Gastrocnemius medialis (tissue), 4 donors: ENCODE results near the gene PRDX5. TPM values are rescaled to one million over a fixed set of nuclear protein-coding genes. Genes with fewer than 3 reads are reported as not detected.

ENCODE experiments used
- ATAC-seq, 2 donors: fragments of 150-250 bp; one replicate each; pipeline ENCODE4 v1.9.1; 2016
- DNase-seq, 2 donors: peaks; one replicate each; pipeline ENCODE4 v3.0.0-alpha.2; 2019
- H3K27ac ChIP-seq, 4 donors: fragments of 200-600 bp; sonication (generic); 1 replicate in 1 of 4; 2 replicates in 3 of 4; pipeline ENCODE4 v1.5.1; 2016 to 2018; ENCODE audit warnings: mild to moderate bottlenecking in 2 of 4, moderate library complexity in 1 of 4
- H3K27me3 ChIP-seq, 3 donors: fragments of 200-600 bp; sonication (generic) in 2 of 3; 1 replicate in 1 of 3; 2 replicates in 2 of 3; pipeline versions ENCODE4 v1.5.1 to v1.6.0; 2016 to 2019; ENCODE audit warnings: mild to moderate bottlenecking in 1 of 3, moderate library complexity in 1 of 3
- H3K36me3 ChIP-seq, 2 donors: fragments of 200-600 bp; sonication (generic) in 1 of 2; one replicate each; pipeline ENCODE4 v1.5.1; 2017 to 2018
- H3K4me1 ChIP-seq, 2 donors: fragments of 200-600 bp; sonication (generic) in 1 of 2; one replicate each; pipeline ENCODE4 v1.5.1; 2016 to 2017; ENCODE audit warnings: mild to moderate bottlenecking in 2 of 2
- H3K4me3 ChIP-seq, 4 donors: fragments of 200-600 bp; sonication (generic) in 3 of 4; 1 replicate in 1 of 4; 2 replicates in 3 of 4; pipeline ENCODE4 v1.5.1; 2016 to 2019; ENCODE audit warnings: mild to moderate bottlenecking in 2 of 4
- H3K9me3 ChIP-seq, 3 donors: fragments of 200-600 bp; sonication (generic) in 2 of 3; 1 replicate in 1 of 3; 2 replicates in 2 of 3; pipeline ENCODE4 v1.5.1; 2016 to 2019
- POLR2A ChIP-seq, 2 donors: fragments of 450-650 bp; IDR thresholded peaks; one replicate each; pipeline ENCODE4 v1.6.1; 2017; ENCODE audit warnings: antibody characterized with exemption in 2 of 2, mild to moderate bottlenecking in 2 of 2, moderate library complexity in 2 of 2
- in situ Hi-C, 4 donors: fragments of 200-750 bp; cut with MboI; loops; one replicate each; pipeline versions ENCODE4 v1.15.0 to v1.8.0; 2017; ENCODE audit warnings: low sequenced_read_pairs in 4 of 4
- intact Hi-C: fragments of 100-400 bp; cut with DNase I; formaldehyde crosslinking; loops from one replicate; pipeline ENCODE4 v1.15.1; 2023; ENCODE audit warnings: low total_unique reads
- total RNA-seq, 4 donors: library from RNA; depleted of rRNA; stranded (reverse); fragments of >200 nt; gene quantifications; one replicate each; pipeline versions ENCODE4 v1.1.0 to v1.2.3, GENCODE V29; 2016
- TF ChIP-seq, protein P1 (sequence below), 5 experiments: fragments of 450-650 bp in 3 of 5; fragments of 200-600 bp in 2 of 5; sonication (generic) in 2 of 5; IDR thresholded peaks in 4 of 5; conservative IDR thresholded peaks in 1 of 5; 1 replicate in 4 of 5; 2 replicates in 1 of 5; pipeline ENCODE4 v1.5.1; 2016 to 2019; ENCODE audit warnings: antibody characterized with exemption in 5 of 5, mild to moderate bottlenecking in 3 of 5, moderate library complexity in 3 of 5

The PRDX5 gene
- total RNA-seq, 4 donors from 2014 or later: 170 to 257 (median 219) TPM

DNA sequence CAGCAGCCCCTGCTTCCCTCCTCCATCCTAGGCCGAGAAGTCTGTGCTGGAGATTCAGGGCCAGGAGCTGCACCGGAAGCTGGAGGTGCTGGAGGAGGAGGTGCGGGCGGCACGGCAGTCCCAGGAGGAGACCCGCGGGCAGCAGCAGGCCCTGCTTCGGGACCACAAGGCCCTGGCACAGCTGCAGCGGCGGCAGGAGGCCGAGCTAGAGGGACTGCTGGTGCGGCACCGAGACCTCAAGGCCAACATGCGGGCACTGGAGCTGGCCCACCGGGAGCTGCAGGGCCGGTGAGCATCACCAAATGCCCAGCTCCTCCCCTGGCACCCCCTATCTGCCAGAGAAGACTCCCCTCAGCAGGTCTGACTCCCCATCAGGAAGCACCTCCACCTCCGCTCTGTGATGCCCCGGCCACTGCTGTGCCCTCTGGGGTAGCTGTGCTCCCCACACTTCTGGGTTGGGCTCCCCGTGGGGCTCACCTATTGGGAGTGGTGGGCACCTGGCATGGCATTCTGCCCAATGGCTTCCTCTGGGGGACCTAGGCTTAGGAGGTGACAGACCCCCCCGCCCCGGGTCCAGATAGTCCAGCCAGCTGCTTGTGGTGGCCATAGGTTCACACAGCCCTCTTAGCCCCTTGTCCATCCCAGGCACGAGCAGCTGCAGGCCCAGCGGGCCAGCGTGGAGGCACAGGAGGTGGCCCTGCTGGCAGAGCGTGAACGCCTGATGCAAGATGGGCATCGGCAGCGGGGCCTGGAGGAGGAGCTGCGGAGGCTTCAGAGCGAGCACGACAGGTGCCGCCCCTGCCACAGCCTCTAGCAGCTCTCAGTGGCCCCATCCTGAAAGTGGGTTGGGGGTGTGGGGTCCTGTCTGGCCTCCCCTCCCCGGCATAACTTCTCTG lies 34.4 kb downstream of the PRDX5 start:
- DNase-seq (no peak), ATAC-seq (no peak)
- Histone ChIP-seq H3K27ac (no peak overlapping the region), H3K27me3 (peaks cover 0 to 7% (median 5%) of the 10 kb centered on the region in 3 donors), H3K4me3 (no peak overlapping the region), H3K4me1 (peaks cover 0 to 7% of the 10 kb centered on the region in 2 donors), H3K36me3 (no peaks in the 10 kb centered on the region), H3K9me3 (no peaks in the 10 kb centered on the region)
- in situ Hi-C loops (no loop called here), intact Hi-C loops (no loop called here)
- TF ChIP-seq, protein P1, sequence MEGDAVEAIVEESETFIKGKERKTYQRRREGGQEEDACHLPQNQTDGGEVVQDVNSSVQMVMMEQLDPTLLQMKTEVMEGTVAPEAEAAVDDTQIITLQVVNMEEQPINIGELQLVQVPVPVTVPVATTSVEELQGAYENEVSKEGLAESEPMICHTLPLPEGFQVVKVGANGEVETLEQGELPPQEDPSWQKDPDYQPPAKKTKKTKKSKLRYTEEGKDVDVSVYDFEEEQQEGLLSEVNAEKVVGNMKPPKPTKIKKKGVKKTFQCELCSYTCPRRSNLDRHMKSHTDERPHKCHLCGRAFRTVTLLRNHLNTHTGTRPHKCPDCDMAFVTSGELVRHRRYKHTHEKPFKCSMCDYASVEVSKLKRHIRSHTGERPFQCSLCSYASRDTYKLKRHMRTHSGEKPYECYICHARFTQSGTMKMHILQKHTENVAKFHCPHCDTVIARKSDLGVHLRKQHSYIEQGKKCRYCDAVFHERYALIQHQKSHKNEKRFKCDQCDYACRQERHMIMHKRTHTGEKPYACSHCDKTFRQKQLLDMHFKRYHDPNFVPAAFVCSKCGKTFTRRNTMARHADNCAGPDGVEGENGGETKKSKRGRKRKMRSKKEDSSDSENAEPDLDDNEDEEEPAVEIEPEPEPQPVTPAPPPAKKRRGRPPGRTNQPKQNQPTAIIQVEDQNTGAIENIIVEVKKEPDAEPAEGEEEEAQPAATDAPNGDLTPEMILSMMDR (IDR thresholded peaks at IDR 0.05 in 4 of 5, conservative IDR thresholded peaks at IDR 0.05 in 1 of 5): no peak
- TF ChIP-seq POLR2A (IDR thresholded peaks at IDR 0.05): no peak

DNA sequence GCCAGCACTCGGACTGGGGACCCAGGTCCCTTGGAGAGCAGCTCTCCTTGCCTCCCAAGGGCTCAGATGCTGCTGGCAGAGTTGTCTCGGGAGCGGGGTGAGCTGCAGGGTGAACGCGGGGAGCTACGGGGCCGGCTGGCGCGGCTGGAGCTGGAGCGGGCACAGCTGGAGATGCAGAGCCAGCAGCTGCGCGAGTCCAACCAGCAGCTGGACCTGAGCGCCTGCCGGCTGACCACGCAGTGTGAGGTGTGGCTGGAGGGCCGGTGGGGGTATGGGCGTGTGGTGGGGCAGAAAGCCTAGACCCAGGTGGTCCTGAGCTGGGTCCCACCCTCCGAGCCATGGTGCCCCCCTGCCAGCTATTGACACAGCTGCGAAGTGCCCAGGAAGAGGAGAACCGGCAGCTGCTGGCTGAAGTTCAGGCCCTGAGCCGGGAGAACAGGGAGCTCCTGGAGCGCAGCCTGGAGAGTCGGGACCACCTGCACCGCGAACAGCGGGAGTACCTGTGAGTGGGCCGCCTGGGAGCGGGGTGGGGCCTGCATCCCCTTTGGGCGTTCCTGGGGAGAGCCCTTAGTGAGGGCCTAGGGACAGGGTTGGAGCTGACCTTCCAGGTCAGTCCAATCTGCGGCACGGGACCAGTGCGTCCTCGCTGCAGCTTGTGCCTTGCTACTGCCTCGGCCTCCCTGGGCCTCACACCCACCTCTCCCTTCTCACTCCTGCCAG lies 35.2 kb downstream of the PRDX5 start:
- Histone ChIP-seq H3K27ac (no peak overlapping the region), H3K4me3 (no peak overlapping the region), H3K9me3 (no peaks in the 10 kb centered on the region), H3K4me1 (peaks cover 0 to 10% of the 10 kb centered on the region in 2 donors), H3K27me3 (peaks cover 0 to 7% (median 5%) of the 10 kb centered on the region in 3 donors), H3K36me3 (no peaks in the 10 kb centered on the region)
- TF ChIP-seq, protein P1 (IDR thresholded peaks at IDR 0.05 in 4 of 5, conservative IDR thresholded peaks at IDR 0.05 in 1 of 5): no peak
- no peak for TF ChIP-seq POLR2A (IDR thresholded peaks at IDR 0.05)
- no peak for ATAC-seq
- DNase-seq: no peak
- in situ Hi-C loops (no loop called here), intact Hi-C loops (no loop called here)

DNA sequence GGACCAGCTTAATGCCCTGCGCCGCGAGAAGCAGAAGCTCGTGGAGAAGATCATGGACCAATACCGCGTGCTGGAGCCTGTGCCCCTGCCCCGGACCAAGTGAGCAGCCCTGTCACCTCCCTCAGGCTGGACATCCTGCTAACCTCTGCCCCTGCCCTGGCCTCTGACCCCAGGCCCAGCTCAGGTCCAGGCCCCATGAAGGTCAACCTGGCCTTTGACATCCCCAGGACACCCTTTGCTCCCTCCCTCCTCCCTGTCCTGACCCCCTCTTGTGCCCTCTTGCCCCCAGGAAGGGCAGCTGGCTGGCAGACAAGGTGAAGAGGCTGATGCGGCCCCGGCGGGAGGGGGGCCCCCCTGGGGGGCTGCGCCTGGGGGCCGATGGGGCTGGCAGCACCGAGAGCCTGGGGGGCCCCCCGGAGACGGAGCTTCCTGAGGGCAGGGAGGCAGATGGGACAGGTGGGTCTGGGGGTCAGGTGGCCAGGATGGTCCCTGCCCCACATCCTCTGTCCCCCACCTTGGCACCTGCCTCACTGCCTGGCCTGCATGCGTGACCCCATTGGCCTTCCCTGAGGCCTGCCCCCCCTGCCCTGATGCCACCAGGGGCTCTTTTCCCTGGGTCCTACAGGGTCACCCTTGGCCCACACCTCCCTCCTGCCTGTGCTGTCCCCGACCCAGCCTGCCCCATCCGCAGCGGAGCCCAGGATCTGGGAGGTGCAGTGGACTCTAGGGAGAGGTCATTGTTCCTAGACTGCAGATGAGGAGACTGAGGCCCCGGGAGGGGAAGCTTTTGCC lies 36.0 kb downstream of the PRDX5 start:
- intact Hi-C loops: no loop called here
- Histone ChIP-seq H3K27ac (no peak overlapping the region), H3K4me3 (no peak overlapping the region), H3K36me3 (no peaks in the 10 kb centered on the region), H3K27me3 (peaks cover 0 to 7% (median 5%) of the 10 kb centered on the region in 3 donors), H3K9me3 (no peaks in the 10 kb centered on the region), H3K4me1 (peaks cover 5 to 15% of the 10 kb centered on the region in 2 donors)
- ATAC-seq (no peak), DNase-seq (no peak)
- in situ Hi-C loops: no loop called here
- TF ChIP-seq, protein P1 (IDR thresholded peaks at IDR 0.05 in 4 of 5, conservative IDR thresholded peaks at IDR 0.05 in 1 of 5): no peak
- no peak for TF ChIP-seq POLR2A (IDR thresholded peaks at IDR 0.05)

DNA sequence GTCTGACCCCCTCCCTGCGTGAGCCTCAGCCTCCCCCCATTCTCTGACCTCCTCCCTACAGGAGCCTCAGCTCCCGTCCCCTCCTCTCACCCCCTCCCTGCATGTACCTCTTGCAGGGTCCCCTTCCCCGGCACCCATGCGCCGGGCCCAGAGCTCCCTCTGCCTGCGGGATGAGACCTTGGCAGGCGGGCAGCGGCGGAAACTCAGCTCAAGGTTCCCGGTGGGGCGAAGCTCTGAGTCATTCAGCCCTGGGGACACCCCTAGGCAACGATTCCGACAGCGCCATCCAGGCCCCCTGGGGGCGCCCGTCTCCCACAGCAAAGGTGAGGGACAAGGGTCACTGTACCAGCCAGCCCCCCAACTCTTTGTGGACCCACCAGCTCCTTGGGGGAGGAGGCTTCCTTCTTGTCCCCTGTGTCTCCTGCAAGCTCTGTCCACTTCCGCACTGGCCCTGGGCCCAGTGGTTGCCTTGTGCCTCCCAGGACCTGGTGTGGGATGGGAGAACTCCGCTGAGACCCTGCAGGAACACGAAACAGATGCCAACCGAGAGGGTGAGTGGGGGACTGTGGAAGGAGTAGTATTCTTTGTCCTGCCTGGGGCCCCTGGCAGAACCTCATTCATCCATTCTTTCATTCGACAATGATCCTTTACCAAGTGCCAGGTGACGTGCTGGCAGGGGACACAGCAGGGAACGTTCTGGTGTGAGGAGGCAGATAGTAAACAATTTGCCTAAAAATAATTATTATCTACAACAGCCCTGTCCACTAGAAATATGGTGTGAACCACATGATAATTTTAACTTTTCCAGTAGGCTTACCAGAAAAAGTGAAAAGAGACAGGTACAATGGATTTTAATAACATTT lies 37.4 kb downstream of the PRDX5 start:
- ATAC-seq: peak; percentile 55 to 63
- Histone ChIP-seq H3K36me3 (peaks cover 0 to 2% of the 10 kb centered on the region in 2 donors), H3K9me3 (no peaks in the 10 kb centered on the region), H3K27ac (peak overlapping the region; percentile 59 to 67 (median 62)), H3K4me3 (peak overlapping the region; percentile 18 to 53 (median 46)), H3K27me3 (peaks cover 0 to 7% (median 5%) of the 10 kb centered on the region in 3 donors), H3K4me1 (peaks cover 5 to 26% of the 10 kb centered on the region in 2 donors)
- peak; percentile 40 to 75 for DNase-seq
- intact Hi-C loops (loop anchor here (1.0 kb wide), 2 partner anchors 13 to 37 kb away; partner anchors contain the start of gene PRDX5), in situ Hi-C loops (no loop called here)
- TF ChIP-seq, protein P1 (IDR thresholded peaks at IDR 0.05 in 4 of 5, conservative IDR thresholded peaks at IDR 0.05 in 1 of 5): peak; percentile 59 to 78 (median 69)
- TF ChIP-seq POLR2A (IDR thresholded peaks at IDR 0.05): no peak
